Parathyroid adenoma (tissue), 2 donors: Measurements from ENCODE around the gene SF3B1.
"Not testable (repeated sequence)": the region's sequence is repeated elsewhere in the genome, so short reads cannot be mapped to it uniquely, and the experiment has no call there.

Experiments used
- H2AFZ ChIP-seq: fragments of 300-600 bp; sonication (generic); one replicate; pipeline ENCODE4 v1.7.0; 2017; ENCODE audit warnings: antibody characterized with exemption, mild to moderate bottlenecking
- H3K27ac ChIP-seq: fragments of 300-600 bp; sonication (generic); one replicate; pipeline ENCODE4 v1.7.0; 2017
- H3K27me3 ChIP-seq: fragments of 300-600 bp; sonication (generic); one replicate; pipeline ENCODE4 v1.7.0; 2017; ENCODE audit warnings: low read length; ENCODE audit not compliant: control insufficient read depth, insufficient read depth
- H3K36me3 ChIP-seq: fragments of 300-600 bp; sonication (generic); one replicate; pipeline ENCODE4 v1.7.0; 2017; ENCODE audit warnings: low read length; ENCODE audit not compliant: control insufficient read depth, insufficient read depth
- H3K4me1 ChIP-seq: fragments of 300-600 bp; sonication (generic); one replicate; pipeline ENCODE4 v1.7.0; 2017; ENCODE audit warnings: control low read depth
- H3K4me2 ChIP-seq: fragments of 300-600 bp; sonication (generic); one replicate; pipeline ENCODE4 v1.7.0; 2017; ENCODE audit warnings: low read length
- H3K4me3 ChIP-seq: fragments of 300-600 bp; sonication (generic); one replicate; pipeline ENCODE4 v1.7.0; 2017; ENCODE audit warnings: low read depth, low read length
- H3K79me2 ChIP-seq: fragments of 300-600 bp; sonication (generic); one replicate; pipeline ENCODE4 v1.7.0; 2017; ENCODE audit warnings: control low read depth
- H3K9ac ChIP-seq: fragments of 300-600 bp; sonication (generic); one replicate; pipeline ENCODE4 v1.7.0; 2017; ENCODE audit warnings: mild to moderate bottlenecking
- H3K9me3 ChIP-seq: fragments of 300-600 bp; sonication (generic); one replicate; pipeline ENCODE4 v1.7.0; 2017; ENCODE audit warnings: low read length; ENCODE audit not compliant: control insufficient read depth
- TF ChIP-seq, protein P1 (sequence below): fragments of 300-600 bp; sonication (generic); IDR thresholded peaks from one replicate; pipeline ENCODE4 v1.7.0; 2017; ENCODE audit warnings: antibody characterized with exemption, mild to moderate bottlenecking
- donor health status: primary hyperparathyroidism.

The SF3B1 gene

GRCh38 chr2:197433780-197434438 is 919 bp downstream of the SF3B1 start:
- Histone ChIP-seq H3K79me2 (peaks cover 59% of the 10 kb centered on the region), H3K4me3 (peak overlapping the region; percentile 98), H2AFZ (peak overlapping the region; percentile 95), H3K4me1 (peaks cover 14% of the 10 kb centered on the region), H3K4me2 (peak overlapping the region; percentile 89), H3K27me3 (no peaks in the 10 kb centered on the region), H3K36me3 (no peaks in the 10 kb centered on the region), H3K9me3 (no peaks in the 10 kb centered on the region), H3K27ac (peak overlapping the region; percentile 93), H3K9ac (peak overlapping the region; percentile 91)
- TF ChIP-seq, protein P1, sequence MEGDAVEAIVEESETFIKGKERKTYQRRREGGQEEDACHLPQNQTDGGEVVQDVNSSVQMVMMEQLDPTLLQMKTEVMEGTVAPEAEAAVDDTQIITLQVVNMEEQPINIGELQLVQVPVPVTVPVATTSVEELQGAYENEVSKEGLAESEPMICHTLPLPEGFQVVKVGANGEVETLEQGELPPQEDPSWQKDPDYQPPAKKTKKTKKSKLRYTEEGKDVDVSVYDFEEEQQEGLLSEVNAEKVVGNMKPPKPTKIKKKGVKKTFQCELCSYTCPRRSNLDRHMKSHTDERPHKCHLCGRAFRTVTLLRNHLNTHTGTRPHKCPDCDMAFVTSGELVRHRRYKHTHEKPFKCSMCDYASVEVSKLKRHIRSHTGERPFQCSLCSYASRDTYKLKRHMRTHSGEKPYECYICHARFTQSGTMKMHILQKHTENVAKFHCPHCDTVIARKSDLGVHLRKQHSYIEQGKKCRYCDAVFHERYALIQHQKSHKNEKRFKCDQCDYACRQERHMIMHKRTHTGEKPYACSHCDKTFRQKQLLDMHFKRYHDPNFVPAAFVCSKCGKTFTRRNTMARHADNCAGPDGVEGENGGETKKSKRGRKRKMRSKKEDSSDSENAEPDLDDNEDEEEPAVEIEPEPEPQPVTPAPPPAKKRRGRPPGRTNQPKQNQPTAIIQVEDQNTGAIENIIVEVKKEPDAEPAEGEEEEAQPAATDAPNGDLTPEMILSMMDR, result no peak

GRCh38 chr2:197432527-197432926 is 2.3 kb downstream of the SF3B1 start:
- H3K27me3 ChIP-seq, H3K4me2 ChIP-seq, H3K9ac ChIP-seq, H2AFZ ChIP-seq, H3K4me3 ChIP-seq, H3K27ac ChIP-seq, H3K36me3 ChIP-seq, H3K9me3 ChIP-seq: not testable (repeated sequence)
- Histone ChIP-seq H3K79me2 (peaks cover 69% of the 10 kb centered on the region), H3K4me1 (peaks cover 14% of the 10 kb centered on the region)

- Histone ChIP-seq H3K9me3 (no peaks in the 10 kb centered on the region), H3K4me3 (no peak overlapping the region), H3K79me2 (peaks cover 76% of the 10 kb centered on the region), H2AFZ (no peak overlapping the region), H3K4me1 (peaks cover 19% of the 10 kb centered on the region), H3K27me3 (no peaks in the 10 kb centered on the region), H3K36me3 (no peaks in the 10 kb centered on the region), H3K27ac (no peak overlapping the region), H3K4me2 (no peak overlapping the region), H3K9ac (no peak overlapping the region)
- TF ChIP-seq, protein P1, result no peak
These were observed 3.0 kb downstream of the SF3B1 start for GRCh38 chr2:197431858-197432257.

DNA sequence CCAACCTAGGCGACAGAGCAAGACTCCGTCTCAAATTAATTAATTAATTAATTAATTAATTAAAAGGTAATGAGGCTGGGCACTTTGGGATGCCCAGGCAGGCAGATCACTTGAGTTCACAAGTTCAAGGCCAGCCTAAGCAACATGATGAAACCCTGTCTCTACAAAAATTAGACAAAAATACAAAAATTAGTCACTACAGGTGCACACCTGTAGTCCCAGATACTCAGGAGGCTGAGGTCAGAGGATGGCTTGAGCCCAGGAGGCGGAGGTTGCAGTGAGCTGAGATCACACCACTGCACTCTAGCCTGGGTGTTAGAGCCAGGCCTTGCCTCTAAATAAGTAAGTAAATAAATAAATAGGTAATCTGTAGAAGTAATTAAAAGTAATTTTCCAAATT is 6.8 kb downstream of the SF3B1 start:
- Histone ChIP-seq H3K4me2 (no peak overlapping the region), H3K4me1 (peaks cover 18% of the 10 kb centered on the region), H3K27me3 (no peaks in the 10 kb centered on the region), H3K36me3 (no peaks in the 10 kb centered on the region), H3K27ac (no peak overlapping the region), H3K9me3 (no peaks in the 10 kb centered on the region), H3K4me3 (no peak overlapping the region), H3K79me2 (peaks cover 77% of the 10 kb centered on the region), H2AFZ (no peak overlapping the region), H3K9ac (no peak overlapping the region)
- TF ChIP-seq, protein P1, result no peak

DNA sequence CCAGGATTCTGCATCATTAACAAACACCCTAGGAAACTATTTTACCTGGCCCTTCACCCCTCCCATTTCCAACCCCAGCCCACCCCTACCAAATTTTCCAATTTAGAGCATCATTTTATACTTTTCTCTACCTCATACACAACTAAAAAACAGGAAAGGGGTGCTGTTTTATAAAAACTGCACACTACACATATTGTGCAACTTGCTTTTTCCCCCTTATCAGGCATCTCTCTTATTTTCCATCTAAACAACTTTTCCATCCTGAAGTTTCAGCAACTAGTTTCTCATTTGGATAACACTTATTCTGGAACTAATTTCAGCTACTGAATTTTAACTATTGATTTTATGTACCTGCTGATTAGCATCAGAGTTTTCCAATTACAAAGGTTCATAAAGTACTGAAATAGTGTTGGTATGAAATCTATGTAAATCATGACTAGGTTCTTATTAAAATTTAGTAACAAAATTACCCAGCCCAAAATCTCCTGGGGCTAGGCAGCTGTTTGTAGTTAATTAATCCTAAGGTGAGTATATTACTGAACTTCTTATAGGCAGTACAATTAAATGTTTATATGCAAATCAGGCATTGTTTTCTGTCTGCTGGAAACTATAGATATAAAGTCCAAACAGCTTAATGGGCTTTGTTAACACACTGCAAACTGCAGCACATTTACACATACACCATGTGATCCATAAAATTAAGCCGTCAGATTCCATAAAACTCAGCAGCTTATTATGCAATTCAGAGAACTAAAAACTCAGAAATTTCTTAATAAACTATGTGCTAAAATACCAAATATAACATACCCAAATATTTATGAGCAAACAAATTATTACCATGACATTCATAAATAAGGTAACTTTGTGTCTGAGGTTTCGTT is 7.9 kb downstream of the SF3B1 start:
- Histone ChIP-seq H3K27me3 (no peaks in the 10 kb centered on the region), H3K4me3 (no peak overlapping the region), H2AFZ (no peak overlapping the region), H3K79me2 (peaks cover 75% of the 10 kb centered on the region), H3K27ac (no peak overlapping the region), H3K4me1 (peaks cover 15% of the 10 kb centered on the region), H3K4me2 (peak overlapping the region; percentile 8), H3K36me3 (no peaks in the 10 kb centered on the region), H3K9ac (no peak overlapping the region), H3K9me3 (no peaks in the 10 kb centered on the region)
- TF ChIP-seq, protein P1, result no peak
